GM23338 (cell line): ENCODE measurements around the gene SLC35A4. TPM values are rescaled to one million over a fixed set of nuclear protein-coding genes. Genes with fewer than 3 reads are reported as not detected.

Experiments used
- ATAC-seq: fragments of 200-7000 bp; cut with Tn5 transposase; 3 replicates; pipeline ENCODE4 v1.9.1; 2020
- DNase-seq: peaks from one replicate; pipeline ENCODE4 v3.0.0-alpha.2; 2015; ENCODE audit warnings: low spot score
- H2AFZ ChIP-seq: fragments of 200-600 bp; sonication (generic); 2 replicates; pipeline ENCODE4 v1.8.0; 2016; ENCODE audit warnings: antibody characterized with exemption, mild to moderate bottlenecking, moderate library complexity
- H3F3A ChIP-seq: fragments of 200-600 bp; sonication (generic); replicated peaks from 2 replicates; pipeline ENCODE4 v1.8.0; 2017; ENCODE audit warnings: antibody characterized with exemption, mixed run types, low read depth
- H3K27ac ChIP-seq: fragments of 200-600 bp; sonication (generic); 2 replicates; pipeline ENCODE4 v1.6.1; 2016; ENCODE audit warnings: low read depth
- H3K27me3 ChIP-seq: fragments of 200-600 bp; sonication (generic); 2 replicates; pipeline ENCODE4 v1.8.0; 2016; ENCODE audit warnings: mild to moderate bottlenecking, mixed run types, moderate library complexity; ENCODE audit not compliant: insufficient read depth
- H3K36me3 ChIP-seq: fragments of 200-600 bp; sonication (generic); 2 replicates; pipeline ENCODE4 v1.8.0; 2016; ENCODE audit warnings: mild to moderate bottlenecking; ENCODE audit not compliant: insufficient read depth
- H3K4me1 ChIP-seq: fragments of 200-600 bp; sonication (generic); 2 replicates; pipeline ENCODE4 v1.8.0; 2016; ENCODE audit warnings: mild to moderate bottlenecking, moderate library complexity; ENCODE audit not compliant: insufficient read depth
- H3K4me2 ChIP-seq: fragments of 200-600 bp; sonication (generic); 2 replicates; pipeline ENCODE4 v1.7.1; 2017; ENCODE audit warnings: mixed run types
- H3K4me3 ChIP-seq: fragments of 200-600 bp; sonication (generic); 2 replicates; pipeline ENCODE4 v1.6.1; 2016; ENCODE audit warnings: mixed run types
- H3K79me2 ChIP-seq: fragments of 200-600 bp; sonication (generic); replicated peaks from 2 replicates; pipeline ENCODE4 v1.8.0; 2017; ENCODE audit warnings: mild to moderate bottlenecking; ENCODE audit not compliant: insufficient read depth
- H3K9me2 ChIP-seq: fragments of 200-600 bp; sonication (generic); 2 replicates; pipeline ENCODE4 v1.8.0; 2017; ENCODE audit not compliant: insufficient read depth
- H4K20me1 ChIP-seq: fragments of 200-600 bp; sonication (generic); replicated peaks from 2 replicates; pipeline ENCODE4 v1.8.0; 2017; ENCODE audit warnings: mild to moderate bottlenecking; ENCODE audit not compliant: insufficient read depth
- H3K27ac Mint-ChIP-seq: 2 replicates; pipeline ENCODE4 v1.8.0; 2020; ENCODE audit warnings: inconsistent platforms, mild to moderate bottlenecking, moderate library complexity, mixed read lengths
- H3K27me3 Mint-ChIP-seq: 3 replicates; pipeline ENCODE4 v1.8.0; 2022; ENCODE audit warnings: low read depth, mild to moderate bottlenecking, moderate library complexity, mixed read lengths, inconsistent platforms; ENCODE audit not compliant: insufficient read depth, poor library complexity
- H3K36me3 Mint-ChIP-seq: 3 replicates; pipeline ENCODE4 v1.8.0; 2021; ENCODE audit warnings: low read depth, mild to moderate bottlenecking, inconsistent platforms, moderate library complexity, mixed read lengths
- H3K4me1 Mint-ChIP-seq: 3 replicates; pipeline ENCODE4 v1.8.0; 2020; ENCODE audit warnings: mild to moderate bottlenecking, inconsistent platforms, mixed read lengths
- H3K4me3 Mint-ChIP-seq: 3 replicates; pipeline ENCODE4 v1.8.0; 2021; ENCODE audit warnings: moderate library complexity, mild to moderate bottlenecking, inconsistent platforms, mixed read lengths
- H3K9me3 Mint-ChIP-seq: 3 replicates; pipeline ENCODE4 v1.8.0; 2020; ENCODE audit warnings: moderate library complexity, mild to moderate bottlenecking, inconsistent platforms, mixed read lengths
- CREB1 ChIP-seq: fragments of 250-450 bp; sonication (Bioruptor Pico); IDR thresholded peaks from 2 replicates; pipeline ENCODE4 v1.5.0; 2020; ENCODE audit warnings: low read depth, mild to moderate bottlenecking, moderate library complexity
- EZH2 ChIP-seq: fragments of 200-600 bp; sonication (generic); IDR thresholded peaks from one replicate; pipeline ENCODE4 v1.8.0; 2017; ENCODE audit warnings: antibody characterized with exemption, mild to moderate bottlenecking, low read depth; ENCODE audit not compliant: unreplicated experiment
- EZH2phosphoT487 ChIP-seq: fragments of 200-600 bp; sonication (generic); IDR thresholded peaks from one replicate; pipeline ENCODE4 v1.8.1; 2018; ENCODE audit warnings: antibody characterized with exemption; ENCODE audit not compliant: unreplicated experiment
- JUNB ChIP-seq: IDR thresholded peaks from one replicate; pipeline ENCODE4 v1.6.1; 2016; ENCODE audit warnings: antibody characterized with exemption; ENCODE audit not compliant: unreplicated experiment
- NANOG ChIP-seq: IDR thresholded peaks from 2 replicates; pipeline ENCODE4 v1.6.1; 2016; ENCODE audit warnings: antibody characterized with exemption, borderline replicate concordance
- POLR2AphosphoS5 ChIP-seq: IDR thresholded peaks from 2 replicates; pipeline ENCODE4 v1.6.1; 2016; ENCODE audit warnings: antibody characterized with exemption, low read depth
- STAT1 ChIP-seq: IDR thresholded peaks from one replicate; pipeline ENCODE4 v1.6.1; 2016; ENCODE audit warnings: antibody characterized with exemption; ENCODE audit not compliant: unreplicated experiment
- ZNF114 ChIP-seq: fragments of 250-450 bp; sonication (Bioruptor Pico); IDR thresholded peaks from 2 replicates; pipeline ENCODE4 v1.5.0; 2020; ENCODE audit warnings: mild to moderate bottlenecking, moderate library complexity
- ZNF331 ChIP-seq: fragments of 250-450 bp; sonication (Bioruptor Pico); IDR thresholded peaks from 2 replicates; pipeline ENCODE4 v1.5.0; 2020; ENCODE audit warnings: low read depth, mild to moderate bottlenecking, moderate library complexity
- polyA plus RNA-seq: library from polyadenylated mRNA; unstranded; fragments of >200 nt; fragmentation: Nextera tagmentation; extraction: Ambion mirVana; gene quantifications from 2 replicates; pipeline ENCODE4 v1.2.1, GENCODE V29; 2016
- total RNA-seq: library from RNA; depleted of rRNA; stranded (reverse); fragments of >200 nt; shearing (Covaris generic); gene quantifications from 2 replicates; pipeline ENCODE4 v1.2.3, GENCODE V29; 2014
- TF ChIP-seq, protein P1 (sequence below): IDR thresholded peaks from one replicate; pipeline ENCODE4 v1.6.1; 2018; ENCODE audit warnings: antibody characterized with exemption; ENCODE audit not compliant: unreplicated experiment
- TF ChIP-seq, protein P2 (sequence below): fragments of 250-450 bp; sonication (Bioruptor Pico); IDR thresholded peaks from 2 replicates; pipeline ENCODE4 v1.5.0; 2020; ENCODE audit warnings: mild to moderate bottlenecking, moderate library complexity
- TF ChIP-seq, protein P3 (sequence below), 2 experiments: fragments of 200-600 bp in 1 of 2; sonication (generic) in 1 of 2; conservative IDR thresholded peaks; 2 replicates each; pipeline versions ENCODE4 v1.5.1 to v1.6.1; 2016 to 2017; ENCODE audit warnings: antibody characterized with exemption in 2 of 2, low read depth in 2 of 2, mild to moderate bottlenecking in 2 of 2, moderate library complexity in 1 of 2
- TF ChIP-seq, protein P4 (sequence below): IDR thresholded peaks from 2 replicates; pipeline ENCODE4 v1.6.1; 2016; ENCODE audit warnings: antibody characterized with exemption

Gene SLC35A4
- total and polyA plus RNA-seq, 2 experiments from 2014 or later: 17.7 to 39.1 TPM

DNA sequence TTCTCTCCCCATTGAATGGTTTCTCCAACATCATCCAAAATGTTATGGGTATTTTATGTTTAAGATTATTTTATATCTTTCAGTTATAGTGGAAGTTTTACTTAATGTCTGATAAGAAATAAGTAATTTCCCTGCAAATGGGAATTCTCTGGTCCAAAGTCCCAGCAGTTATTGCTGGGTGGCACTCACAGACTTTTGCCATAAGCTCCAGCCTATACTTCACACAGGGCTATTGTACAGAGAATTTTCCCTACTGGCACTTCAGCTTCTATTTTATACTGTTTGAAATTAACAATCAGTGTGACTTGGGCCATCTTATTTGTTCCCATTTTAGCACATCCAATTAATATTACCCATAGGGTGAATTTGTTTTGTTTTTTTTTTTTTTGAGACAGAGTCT is 35.5 kb downstream of the SLC35A4 start:
- Histone ChIP-seq H4K20me1 (no peaks in the 10 kb centered on the region), H3K27ac (no peak overlapping the region), H2AFZ (no peak overlapping the region), H3K4me1 (no peaks in the 10 kb centered on the region), H3K27me3 (no peaks in the 10 kb centered on the region), H3K9me2 (no peaks in the 10 kb centered on the region), H3K79me2 (no peaks in the 10 kb centered on the region), H3F3A (no peaks in the 10 kb centered on the region), H3K4me3 (no peak overlapping the region), H3K36me3 (no peaks in the 10 kb centered on the region), H3K4me2 (no peak overlapping the region)
- ATAC-seq (no peak), DNase-seq (no peak)
- Mint-ChIP-seq H3K27ac (no peak overlapping the region), H3K9me3 (peaks cover 3% of the 10 kb centered on the region; the same call in 1 of the 3 replicates), H3K4me1 (no peaks in the 10 kb centered on the region), H3K36me3 (no peaks in the 10 kb centered on the region), H3K27me3 (peaks cover 4% of the 10 kb centered on the region), H3K4me3 (no peak overlapping the region)
- TF ChIP-seq, protein P1, sequence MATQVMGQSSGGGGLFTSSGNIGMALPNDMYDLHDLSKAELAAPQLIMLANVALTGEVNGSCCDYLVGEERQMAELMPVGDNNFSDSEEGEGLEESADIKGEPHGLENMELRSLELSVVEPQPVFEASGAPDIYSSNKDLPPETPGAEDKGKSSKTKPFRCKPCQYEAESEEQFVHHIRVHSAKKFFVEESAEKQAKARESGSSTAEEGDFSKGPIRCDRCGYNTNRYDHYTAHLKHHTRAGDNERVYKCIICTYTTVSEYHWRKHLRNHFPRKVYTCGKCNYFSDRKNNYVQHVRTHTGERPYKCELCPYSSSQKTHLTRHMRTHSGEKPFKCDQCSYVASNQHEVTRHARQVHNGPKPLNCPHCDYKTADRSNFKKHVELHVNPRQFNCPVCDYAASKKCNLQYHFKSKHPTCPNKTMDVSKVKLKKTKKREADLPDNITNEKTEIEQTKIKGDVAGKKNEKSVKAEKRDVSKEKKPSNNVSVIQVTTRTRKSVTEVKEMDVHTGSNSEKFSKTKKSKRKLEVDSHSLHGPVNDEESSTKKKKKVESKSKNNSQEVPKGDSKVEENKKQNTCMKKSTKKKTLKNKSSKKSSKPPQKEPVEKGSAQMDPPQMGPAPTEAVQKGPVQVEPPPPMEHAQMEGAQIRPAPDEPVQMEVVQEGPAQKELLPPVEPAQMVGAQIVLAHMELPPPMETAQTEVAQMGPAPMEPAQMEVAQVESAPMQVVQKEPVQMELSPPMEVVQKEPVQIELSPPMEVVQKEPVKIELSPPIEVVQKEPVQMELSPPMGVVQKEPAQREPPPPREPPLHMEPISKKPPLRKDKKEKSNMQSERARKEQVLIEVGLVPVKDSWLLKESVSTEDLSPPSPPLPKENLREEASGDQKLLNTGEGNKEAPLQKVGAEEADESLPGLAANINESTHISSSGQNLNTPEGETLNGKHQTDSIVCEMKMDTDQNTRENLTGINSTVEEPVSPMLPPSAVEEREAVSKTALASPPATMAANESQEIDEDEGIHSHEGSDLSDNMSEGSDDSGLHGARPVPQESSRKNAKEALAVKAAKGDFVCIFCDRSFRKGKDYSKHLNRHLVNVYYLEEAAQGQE: no peak
- TF ChIP-seq STAT1: no peak
- TF ChIP-seq, protein P2, sequence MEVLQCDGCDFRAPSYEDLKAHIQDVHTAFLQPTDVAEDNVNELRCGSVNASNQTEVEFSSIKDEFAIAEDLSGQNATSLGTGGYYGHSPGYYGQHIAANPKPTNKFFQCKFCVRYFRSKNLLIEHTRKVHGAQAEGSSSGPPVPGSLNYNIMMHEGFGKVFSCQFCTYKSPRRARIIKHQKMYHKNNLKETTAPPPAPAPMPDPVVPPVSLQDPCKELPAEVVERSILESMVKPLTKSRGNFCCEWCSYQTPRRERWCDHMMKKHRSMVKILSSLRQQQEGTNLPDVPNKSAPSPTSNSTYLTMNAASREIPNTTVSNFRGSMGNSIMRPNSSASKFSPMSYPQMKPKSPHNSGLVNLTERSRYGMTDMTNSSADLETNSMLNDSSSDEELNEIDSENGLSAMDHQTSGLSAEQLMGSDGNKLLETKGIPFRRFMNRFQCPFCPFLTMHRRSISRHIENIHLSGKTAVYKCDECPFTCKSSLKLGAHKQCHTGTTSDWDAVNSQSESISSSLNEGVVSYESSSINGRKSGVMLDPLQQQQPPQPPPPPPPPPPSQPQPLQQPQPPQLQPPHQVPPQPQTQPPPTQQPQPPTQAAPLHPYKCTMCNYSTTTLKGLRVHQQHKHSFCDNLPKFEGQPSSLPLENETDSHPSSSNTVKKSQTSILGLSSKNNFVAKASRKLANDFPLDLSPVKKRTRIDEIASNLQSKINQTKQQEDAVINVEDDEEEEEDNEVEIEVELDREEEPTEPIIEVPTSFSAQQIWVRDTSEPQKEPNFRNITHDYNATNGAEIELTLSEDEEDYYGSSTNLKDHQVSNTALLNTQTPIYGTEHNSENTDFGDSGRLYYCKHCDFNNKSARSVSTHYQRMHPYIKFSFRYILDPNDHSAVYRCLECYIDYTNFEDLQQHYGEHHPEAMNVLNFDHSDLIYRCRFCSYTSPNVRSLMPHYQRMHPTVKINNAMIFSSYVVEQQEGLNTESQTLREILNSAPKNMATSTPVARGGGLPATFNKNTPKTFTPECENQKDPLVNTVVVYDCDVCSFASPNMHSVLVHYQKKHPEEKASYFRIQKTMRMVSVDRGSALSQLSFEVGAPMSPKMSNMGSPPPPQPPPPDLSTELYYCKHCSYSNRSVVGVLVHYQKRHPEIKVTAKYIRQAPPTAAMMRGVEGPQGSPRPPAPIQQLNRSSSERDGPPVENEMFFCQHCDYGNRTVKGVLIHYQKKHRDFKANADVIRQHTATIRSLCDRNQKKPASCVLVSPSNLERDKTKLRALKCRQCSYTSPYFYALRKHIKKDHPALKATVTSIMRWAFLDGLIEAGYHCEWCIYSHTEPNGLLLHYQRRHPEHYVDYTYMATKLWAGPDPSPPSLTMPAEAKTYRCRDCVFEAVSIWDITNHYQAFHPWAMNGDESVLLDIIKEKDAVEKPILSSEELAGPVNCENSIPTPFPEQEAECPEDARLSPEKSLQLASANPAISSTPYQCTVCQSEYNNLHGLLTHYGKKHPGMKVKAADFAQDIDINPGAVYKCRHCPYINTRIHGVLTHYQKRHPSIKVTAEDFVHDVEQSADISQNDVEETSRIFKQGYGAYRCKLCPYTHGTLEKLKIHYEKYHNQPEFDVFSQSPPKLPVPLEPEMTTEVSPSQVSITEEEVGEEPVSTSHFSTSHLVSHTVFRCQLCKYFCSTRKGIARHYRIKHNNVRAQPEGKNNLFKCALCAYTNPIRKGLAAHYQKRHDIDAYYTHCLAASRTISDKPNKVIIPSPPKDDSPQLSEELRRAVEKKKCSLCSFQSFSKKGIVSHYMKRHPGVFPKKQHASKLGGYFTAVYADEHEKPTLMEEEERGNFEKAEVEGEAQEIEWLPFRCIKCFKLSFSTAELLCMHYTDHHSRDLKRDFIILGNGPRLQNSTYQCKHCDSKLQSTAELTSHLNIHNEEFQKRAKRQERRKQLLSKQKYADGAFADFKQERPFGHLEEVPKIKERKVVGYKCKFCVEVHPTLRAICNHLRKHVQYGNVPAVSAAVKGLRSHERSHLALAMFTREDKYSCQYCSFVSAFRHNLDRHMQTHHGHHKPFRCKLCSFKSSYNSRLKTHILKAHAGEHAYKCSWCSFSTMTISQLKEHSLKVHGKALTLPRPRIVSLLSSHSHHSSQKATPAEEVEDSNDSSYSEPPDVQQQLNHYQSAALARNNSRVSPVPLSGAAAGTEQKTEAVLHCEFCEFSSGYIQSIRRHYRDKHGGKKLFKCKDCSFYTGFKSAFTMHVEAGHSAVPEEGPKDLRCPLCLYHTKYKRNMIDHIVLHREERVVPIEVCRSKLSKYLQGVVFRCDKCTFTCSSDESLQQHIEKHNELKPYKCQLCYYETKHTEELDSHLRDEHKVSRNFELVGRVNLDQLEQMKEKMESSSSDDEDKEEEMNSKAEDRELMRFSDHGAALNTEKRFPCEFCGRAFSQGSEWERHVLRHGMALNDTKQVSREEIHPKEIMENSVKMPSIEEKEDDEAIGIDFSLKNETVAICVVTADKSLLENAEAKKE (CRISPR knock-in tag): no peak
- TF ChIP-seq POLR2AphosphoS5: no peak
- no peak for TF ChIP-seq EZH2phosphoT487
- TF ChIP-seq, protein P3, sequence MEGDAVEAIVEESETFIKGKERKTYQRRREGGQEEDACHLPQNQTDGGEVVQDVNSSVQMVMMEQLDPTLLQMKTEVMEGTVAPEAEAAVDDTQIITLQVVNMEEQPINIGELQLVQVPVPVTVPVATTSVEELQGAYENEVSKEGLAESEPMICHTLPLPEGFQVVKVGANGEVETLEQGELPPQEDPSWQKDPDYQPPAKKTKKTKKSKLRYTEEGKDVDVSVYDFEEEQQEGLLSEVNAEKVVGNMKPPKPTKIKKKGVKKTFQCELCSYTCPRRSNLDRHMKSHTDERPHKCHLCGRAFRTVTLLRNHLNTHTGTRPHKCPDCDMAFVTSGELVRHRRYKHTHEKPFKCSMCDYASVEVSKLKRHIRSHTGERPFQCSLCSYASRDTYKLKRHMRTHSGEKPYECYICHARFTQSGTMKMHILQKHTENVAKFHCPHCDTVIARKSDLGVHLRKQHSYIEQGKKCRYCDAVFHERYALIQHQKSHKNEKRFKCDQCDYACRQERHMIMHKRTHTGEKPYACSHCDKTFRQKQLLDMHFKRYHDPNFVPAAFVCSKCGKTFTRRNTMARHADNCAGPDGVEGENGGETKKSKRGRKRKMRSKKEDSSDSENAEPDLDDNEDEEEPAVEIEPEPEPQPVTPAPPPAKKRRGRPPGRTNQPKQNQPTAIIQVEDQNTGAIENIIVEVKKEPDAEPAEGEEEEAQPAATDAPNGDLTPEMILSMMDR (conservative IDR thresholded peaks at IDR 0.05; ENCODE audit: low read depth in 2 of 2): no peak
- TF ChIP-seq CREB1 (CRISPR knock-in tag): no peak
- no peak for TF ChIP-seq JUNB
- TF ChIP-seq ZNF114 (CRISPR knock-in tag): no peak
- TF ChIP-seq ZNF331 (CRISPR knock-in tag): no peak
- TF ChIP-seq, protein P4, sequence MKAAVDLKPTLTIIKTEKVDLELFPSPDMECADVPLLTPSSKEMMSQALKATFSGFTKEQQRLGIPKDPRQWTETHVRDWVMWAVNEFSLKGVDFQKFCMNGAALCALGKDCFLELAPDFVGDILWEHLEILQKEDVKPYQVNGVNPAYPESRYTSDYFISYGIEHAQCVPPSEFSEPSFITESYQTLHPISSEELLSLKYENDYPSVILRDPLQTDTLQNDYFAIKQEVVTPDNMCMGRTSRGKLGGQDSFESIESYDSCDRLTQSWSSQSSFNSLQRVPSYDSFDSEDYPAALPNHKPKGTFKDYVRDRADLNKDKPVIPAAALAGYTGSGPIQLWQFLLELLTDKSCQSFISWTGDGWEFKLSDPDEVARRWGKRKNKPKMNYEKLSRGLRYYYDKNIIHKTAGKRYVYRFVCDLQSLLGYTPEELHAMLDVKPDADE: no peak
- no peak for TF ChIP-seq EZH2
- no peak for TF ChIP-seq NANOG
